Measurements from ENCODE around the gene IL17RA.

GRCh38 chr22:17096071-17096470 is 11.3 kb downstream of the IL17RA start:
- TF ChIP-seq POLR2A (IDR thresholded peaks at IDR 0.05; ENCODE audit: low read depth, low read length) (no peak), POLR2AphosphoS5 (IDR thresholded peaks at IDR 0.05; ENCODE audit: low read depth, low read length) (no peak)

Data from GM12891 (cell line).